NCI-H748 (cell line): ENCODE results near the gene FOXN3.
"Not testable (repeated sequence)": the region's sequence is repeated elsewhere in the genome, so short reads cannot be mapped to it uniquely, and the experiment has no call there.

ENCODE experiments used
- DNase-seq: peaks from one replicate; lab custom pipeline; 2025; ENCODE audit not compliant: unreplicated experiment; lab: John Stamatoyannopoulos, UW

The FOXN3 gene

GRCh38 chr14:89178376-89178775, 238.7 kb downstream of the FOXN3 start:
- no peak for DNase-seq

GRCh38 chr14:89175881-89176799, 240.9 kb downstream of the FOXN3 start:
- peak; percentile 79 for DNase-seq

- DNase-seq, result no peak
Measured at GRCh38 chr14:89171628-89172027, 245.4 kb downstream of the FOXN3 start.

GRCh38 chr14:89171168-89171567, 245.9 kb downstream of the FOXN3 start:
- DNase-seq, result no peak

GRCh38 chr14:89167705-89168104, 249.3 kb downstream of the FOXN3 start:
- DNase-seq, result peak; percentile 28

- DNase-seq, result peak; percentile 44
Measured at GRCh38 chr14:89166633-89167032, 250.4 kb downstream of the FOXN3 start.

GRCh38 chr14:89165189-89166181, 251.5 kb downstream of the FOXN3 start:
- no peak for DNase-seq

- DNase-seq, result no peak
Measured at GRCh38 chr14:89164168-89165073, 252.6 kb downstream of the FOXN3 start.

- DNase-seq, result peak; percentile 40
Measured at GRCh38 chr14:89163031-89163636, 253.9 kb downstream of the FOXN3 start.

GRCh38 chr14:89162586-89162985, 254.4 kb downstream of the FOXN3 start:
- no peak for DNase-seq

- DNase-seq, result no peak
Measured at GRCh38 chr14:89160437-89160836, 256.6 kb downstream of the FOXN3 start.

- peak; percentile 13 for DNase-seq
Measured at GRCh38 chr14:89158701-89159100, 258.3 kb downstream of the FOXN3 start.

- DNase-seq, result not testable (repeated sequence)
Measured at GRCh38 chr14:89158104-89158503, 258.9 kb downstream of the FOXN3 start.

GRCh38 chr14:89155491-89155890, 261.5 kb downstream of the FOXN3 start:
- DNase-seq, result no peak

- DNase-seq, result not testable (repeated sequence)
Measured at GRCh38 chr14:89151693-89152092, 265.3 kb downstream of the FOXN3 start.

- no peak for DNase-seq
Measured at GRCh38 chr14:89146274-89146673, 270.8 kb downstream of the FOXN3 start.

- DNase-seq, result no peak
Measured at GRCh38 chr14:89144642-89145041, 272.4 kb downstream of the FOXN3 start.

GRCh38 chr14:89144066-89144465, 273.0 kb downstream of the FOXN3 start:
- no peak for DNase-seq

GRCh38 chr14:89143595-89143994, 273.4 kb downstream of the FOXN3 start:
- DNase-seq, result no peak

- no peak for DNase-seq
Measured at GRCh38 chr14:89142366-89142765, 274.7 kb downstream of the FOXN3 start.
